Spinal cord (tissue), 10 donors: ENCODE data around the gene ZNF567. TPM values are rescaled to one million over a fixed set of nuclear protein-coding genes. Genes with fewer than 3 reads are reported as not detected.
"Not testable (repeated sequence)": the region's sequence is repeated elsewhere in the genome, so short reads cannot be mapped to it uniquely, and the experiment has no call there.

Experiments
- DNase-seq, 6 donors: peaks; one replicate each; pipeline versions ENCODE4 v3.0.0 to v3.0.0-alpha.2; 2013 to 2015; ENCODE audit warnings: low spot score in 6 of 6, low read depth in 4 of 6
- H3K27ac ChIP-seq: one replicate; pipeline ENCODE4 v1.5.1; 2013; ENCODE audit warnings: low read depth, low read length, control low read depth
- H3K27me3 ChIP-seq: one replicate; pipeline ENCODE4 v1.6.1; 2013; ENCODE audit warnings: low read length; ENCODE audit not compliant: control insufficient read depth, insufficient read depth
- H3K36me3 ChIP-seq: one replicate; pipeline ENCODE4 v1.6.1; 2013; ENCODE audit warnings: low read length; ENCODE audit not compliant: control insufficient read depth, insufficient read depth
- H3K4me1 ChIP-seq: one replicate; pipeline ENCODE4 v1.6.1; 2013; ENCODE audit warnings: low read length; ENCODE audit not compliant: control insufficient read depth, insufficient read depth
- H3K4me3 ChIP-seq: one replicate; pipeline ENCODE4 v1.5.1; 2013; ENCODE audit warnings: low read depth, low read length, control low read depth
- H3K9me3 ChIP-seq: one replicate; pipeline ENCODE4 v1.6.1; 2013; ENCODE audit warnings: low read length; ENCODE audit not compliant: control insufficient read depth, insufficient read depth
- WGBS: methylation state at CpG from one replicate; pipeline ENCODE4 v1.1.5; 2013; ENCODE audit warnings: missing lambda C conversion rate; ENCODE audit not compliant: insufficient coverage; 5-methylcytosine and 5-hydroxymethylcytosine counted together
- polyA plus RNA-seq, 2 donors: library from polyadenylated mRNA; unstranded; fragments of 120-200 nt; gene quantifications; one replicate each; pipeline ENCODE4 v1.2.1, GENCODE V29; 2013; ENCODE audit not compliant: insufficient read length in 2 of 2
- total RNA-seq, 2 donors: library from RNA; depleted of rRNA in 1 of 2; stranded (reverse); fragments of 120-200 nt in 1 of 2; fragments of >200 nt in 1 of 2; gene quantifications; one replicate each; pipeline versions ENCODE4 v1.2.3 to v1.2.4, GENCODE V29; 2013 to 2014
- donor health status: healthy.

The ZNF567 gene
- total and polyA plus RNA-seq, 4 donors, result 8.2 to 17.4 (median 12.0) TPM

DNA sequence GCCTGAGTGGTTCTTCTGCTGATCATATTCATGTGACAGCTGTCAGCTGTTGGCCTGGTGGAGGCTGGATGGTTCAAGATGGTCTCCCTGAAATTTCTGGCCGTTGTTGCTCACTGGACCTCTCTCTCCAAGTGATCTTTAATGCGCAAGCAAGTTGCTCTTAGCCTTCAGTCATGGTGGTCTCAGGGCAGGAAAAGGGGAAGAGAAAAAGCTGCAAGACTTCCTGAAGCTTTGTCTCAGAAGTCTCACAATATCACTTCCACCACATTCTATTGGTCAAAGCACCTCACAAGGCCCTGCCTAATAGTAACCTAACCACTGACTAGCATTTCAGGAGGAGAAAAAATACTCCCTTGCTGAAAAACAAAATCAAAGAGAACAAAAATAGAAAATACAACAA is 1.6 kb upstream of the ZNF567 start:
- Histone ChIP-seq H3K27ac (no peak overlapping the region), H3K9me3 (no peaks in the 10 kb centered on the region), H3K4me1 (peaks cover 5% of the 10 kb centered on the region), H3K4me3 (no peak overlapping the region), H3K27me3 (no peaks in the 10 kb centered on the region), H3K36me3 (peaks cover 12% of the 10 kb centered on the region)
- DNase-seq, result no peak
- WGBS, result no CpG with 5 or more reads among the region's 2 CpGs

DNA sequence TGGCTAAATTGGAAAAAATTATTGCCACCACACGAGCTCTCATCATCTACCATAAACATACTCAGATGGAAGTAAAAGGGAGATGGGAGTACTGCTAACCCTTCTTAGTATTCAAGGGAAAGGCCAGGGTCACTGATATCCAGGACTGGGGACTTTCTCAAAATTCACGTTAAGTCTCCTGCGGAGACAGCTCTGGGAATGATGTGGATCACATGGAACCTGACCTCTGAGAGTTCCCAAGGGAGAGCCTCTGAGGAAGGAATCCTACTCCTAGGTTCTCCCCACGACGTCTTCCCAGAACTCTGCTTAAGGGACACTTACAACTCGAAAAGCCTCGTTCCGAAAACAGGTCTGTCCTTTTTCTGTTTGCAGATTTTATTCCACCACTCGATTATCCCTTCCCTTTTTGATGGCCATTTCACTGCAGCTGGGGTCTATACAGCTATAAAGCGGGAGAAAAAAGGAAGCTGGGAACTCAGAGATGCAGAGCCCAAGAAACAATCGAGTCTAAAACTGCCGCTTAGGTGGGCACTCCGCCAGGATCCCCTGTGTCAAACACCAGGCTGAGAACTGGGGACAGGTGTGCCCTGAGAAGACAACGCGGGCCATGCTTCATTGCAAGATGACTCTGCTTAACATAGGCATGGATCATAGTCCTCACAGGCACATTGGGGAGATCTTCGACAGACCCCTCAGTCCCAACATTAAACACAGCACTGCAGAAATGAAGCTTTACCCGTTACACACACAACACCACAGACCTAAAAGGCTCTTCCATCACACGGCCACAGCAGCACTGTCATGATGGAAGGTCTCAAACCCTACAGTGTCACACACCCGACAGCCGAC is 823 bp upstream of the ZNF567 start:
- Histone ChIP-seq H3K4me1 (peaks cover 5% of the 10 kb centered on the region), H3K27me3 (no peaks in the 10 kb centered on the region), H3K27ac (no peak overlapping the region), H3K4me3 (peak overlapping the region; percentile 76), H3K36me3 (peaks cover 14% of the 10 kb centered on the region), H3K9me3 (no peaks in the 10 kb centered on the region)
- DNase-seq, result no peak
- 16% methylated on average over 18 of the region's 20 CpGs for WGBS

DNA sequence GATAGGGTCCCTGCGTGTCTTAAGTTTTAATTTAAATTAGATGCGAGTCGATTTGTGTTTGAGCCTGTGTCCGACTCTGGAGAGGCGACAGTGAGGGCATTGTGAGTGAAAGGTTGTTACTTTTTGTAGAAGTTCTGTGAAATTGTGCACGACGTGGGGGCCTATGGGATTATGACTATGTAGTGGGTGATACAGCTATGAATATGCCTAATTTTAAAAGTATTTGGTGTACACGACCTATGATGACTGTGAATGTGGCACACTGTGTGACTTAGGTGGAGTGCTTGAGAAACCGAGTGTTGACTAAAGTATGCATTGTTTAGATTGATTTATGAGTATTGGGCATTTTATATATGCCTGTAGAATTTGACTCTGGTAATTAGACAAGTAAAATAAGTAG is 646 bp downstream of the ZNF567 start:
- no peak for DNase-seq
- 7% methylated on average over 9 of the region's 9 CpGs for WGBS
- H3K36me3 ChIP-seq, result peaks cover 26% of the 10 kb centered on the region
- no peaks in the 10 kb centered on the region for H3K9me3 ChIP-seq
- no peaks in the 10 kb centered on the region for H3K27me3 ChIP-seq
- H3K4me1 ChIP-seq, result peaks cover 5% of the 10 kb centered on the region
- H3K27ac ChIP-seq, result no peak overlapping the region
- H3K4me3 ChIP-seq, result peak overlapping the region; percentile 76

DNA sequence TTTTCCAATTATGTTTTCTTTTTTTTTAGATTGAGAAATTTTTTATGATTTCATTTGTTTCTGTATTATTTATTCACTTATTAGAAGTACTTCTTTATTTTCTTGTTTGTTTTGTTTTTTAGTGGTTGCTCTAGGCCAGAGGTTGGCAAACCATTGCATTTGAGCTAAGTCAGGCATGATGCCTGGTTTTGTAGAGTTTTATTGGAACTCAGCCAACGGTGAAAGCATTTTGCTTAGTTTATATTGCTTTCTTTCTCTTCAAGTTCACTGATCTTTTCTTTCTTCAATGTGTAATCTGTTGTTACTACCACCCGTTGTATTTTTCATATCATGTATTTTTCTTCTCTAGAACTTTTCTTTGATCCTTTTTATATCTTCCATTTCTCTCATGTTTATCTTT is 19.7 kb downstream of the ZNF567 start:
- Histone ChIP-seq H3K9me3 (peaks cover 25% of the 10 kb centered on the region), H3K4me1 (no peaks in the 10 kb centered on the region), H3K27ac (no peak overlapping the region), H3K4me3 (no peak overlapping the region), H3K36me3 (peaks cover 4% of the 10 kb centered on the region), H3K27me3 (no peaks in the 10 kb centered on the region)
- no peak for DNase-seq
- WGBS, result no CpG with 5 or more reads among the region's 2 CpGs

GRCh38 chr19:36709423-36709822 is 22.0 kb downstream of the ZNF567 start:
- no peaks in the 10 kb centered on the region for H3K4me1 ChIP-seq
- DNase-seq, result no peak
- peaks cover 31% of the 10 kb centered on the region for H3K9me3 ChIP-seq
- 72% methylated on average over 2 of the region's 2 CpGs for WGBS
- H3K4me3 ChIP-seq, result no peak overlapping the region
- H3K27me3 ChIP-seq, result no peaks in the 10 kb centered on the region
- no peak overlapping the region for H3K27ac ChIP-seq
- peaks cover 21% of the 10 kb centered on the region for H3K36me3 ChIP-seq

GRCh38 chr19:36719687-36720556 is 32.5 kb downstream of the ZNF567 start:
- H3K36me3 ChIP-seq, result peaks cover 14% of the 10 kb centered on the region
- H3K4me1 ChIP-seq, result no peaks in the 10 kb centered on the region
- DNase-seq, result no peak
- WGBS, result no CpG with 5 or more reads among the region's 10 CpGs
- H3K27ac ChIP-seq, result no peak overlapping the region
- peaks cover 25% of the 10 kb centered on the region for H3K9me3 ChIP-seq
- no peak overlapping the region for H3K4me3 ChIP-seq
- H3K27me3 ChIP-seq, result no peaks in the 10 kb centered on the region

DNA sequence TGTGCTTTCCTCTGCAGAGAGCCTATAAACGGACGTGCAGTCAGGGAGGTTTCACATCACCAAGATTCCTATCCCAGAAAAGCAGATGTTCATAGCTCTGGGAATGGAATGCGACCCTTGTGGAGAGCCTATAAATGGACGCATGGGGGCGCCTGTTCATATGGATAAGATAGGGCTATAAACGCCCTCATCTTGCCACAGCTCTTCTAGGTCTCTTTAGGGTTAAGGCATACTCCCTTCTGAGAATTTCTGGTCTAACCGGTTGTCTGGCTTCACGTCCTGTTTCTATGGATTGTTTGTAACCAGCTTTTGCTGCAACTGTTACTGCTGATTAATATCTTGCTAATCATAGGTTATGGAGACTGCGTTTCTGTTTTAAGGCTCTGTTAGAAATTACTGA is 48.8 kb downstream of the ZNF567 start:
- H3K36me3 ChIP-seq, DNase-seq, H3K4me3 ChIP-seq, H3K27me3 ChIP-seq, H3K9me3 ChIP-seq, H3K4me1 ChIP-seq, H3K27ac ChIP-seq: not testable (repeated sequence)
- WGBS, result 38% methylated on average over 2 of the region's 9 CpGs

DNA sequence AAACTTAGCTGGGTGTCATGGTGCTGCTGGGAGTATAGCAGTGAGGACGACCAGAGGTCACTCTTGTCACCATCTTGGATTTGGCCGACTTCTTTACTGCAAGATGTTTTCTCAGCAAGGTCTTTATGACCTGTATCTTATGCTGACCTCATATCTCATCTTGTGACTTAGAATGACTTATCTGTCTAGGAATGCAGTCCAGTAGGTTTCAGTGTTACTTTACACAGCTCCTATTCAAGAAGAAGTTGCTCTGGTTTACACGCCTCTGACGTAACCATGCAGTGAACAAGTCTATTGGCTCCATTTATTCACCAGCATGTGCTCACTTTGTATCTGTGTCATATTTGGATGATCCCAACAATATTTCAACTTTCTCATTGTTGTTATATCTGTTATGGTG is 58.5 kb downstream of the ZNF567 start:
- WGBS, result 100% methylated on average over 1 of the region's 4 CpGs
- no peaks in the 10 kb centered on the region for H3K27me3 ChIP-seq
- peaks cover 41% of the 10 kb centered on the region for H3K9me3 ChIP-seq
- H3K4me1 ChIP-seq, result no peaks in the 10 kb centered on the region
- H3K36me3 ChIP-seq, result peaks cover 37% of the 10 kb centered on the region
- DNase-seq, result no peak
- no peak overlapping the region for H3K4me3 ChIP-seq
- H3K27ac ChIP-seq, result no peak overlapping the region

- DNase-seq, result no peak
- Histone ChIP-seq H3K27ac (no peak overlapping the region), H3K9me3 (peaks cover 39% of the 10 kb centered on the region), H3K4me3 (no peak overlapping the region), H3K36me3 (peaks cover 44% of the 10 kb centered on the region), H3K4me1 (no peaks in the 10 kb centered on the region), H3K27me3 (no peaks in the 10 kb centered on the region)
- no CpG with 5 or more reads among the region's 10 CpGs for WGBS
Observed at GRCh38 chr19:36747750-36748149, 60.3 kb downstream of the ZNF567 start.
